OCI-LY1 (cell line): Measurements from ENCODE around the gene ELMO1.

ENCODE experiments used
- H2AFZ ChIP-seq: fragments of 200-600 bp; sonication (generic), shearing (Covaris generic); 2 replicates; pipeline ENCODE4 v1.6.0; 2014; ENCODE audit warnings: antibody characterized with exemption, mild to moderate bottlenecking, low read length
- H3F3A ChIP-seq: fragments of 200-600 bp; sonication (generic), shearing (Covaris generic); 2 replicates; pipeline ENCODE4 v1.6.0; 2014; ENCODE audit warnings: mild to moderate bottlenecking, antibody characterized with exemption, low read length, moderate library complexity; ENCODE audit not compliant: insufficient read depth
- H3K27ac ChIP-seq: fragments of 200-600 bp; sonication (generic); 2 replicates; pipeline ENCODE4 v1.5.1; 2014; ENCODE audit warnings: low read length, mixed run types, mild to moderate bottlenecking, low read depth; ENCODE audit not compliant: poor library complexity, severe bottlenecking
- H3K27me3 ChIP-seq: fragments of 200-600 bp; sonication (generic); 2 replicates; pipeline ENCODE4 v1.6.0; 2014; ENCODE audit warnings: antibody characterized with exemption, mild to moderate bottlenecking, low read length, moderate library complexity; ENCODE audit not compliant: insufficient read depth
- H3K36me3 ChIP-seq: fragments of 200-600 bp; sonication (generic); 2 replicates; pipeline ENCODE4 v1.6.1; 2014; ENCODE audit warnings: mild to moderate bottlenecking, antibody characterized with exemption, low read length, moderate library complexity, mixed read lengths; ENCODE audit not compliant: insufficient read depth
- H3K4me1 ChIP-seq: fragments of 200-600 bp; sonication (generic); 2 replicates; pipeline ENCODE4 v1.5.1; 2014; ENCODE audit warnings: mild to moderate bottlenecking, low read length, moderate library complexity; ENCODE audit not compliant: insufficient read depth, severe bottlenecking
- H3K4me2 ChIP-seq: fragments of 200-600 bp; sonication (generic), shearing (Covaris generic); 2 replicates; pipeline ENCODE4 v1.6.1; 2014; ENCODE audit warnings: low read length
- H3K4me3 ChIP-seq: fragments of 200-600 bp; sonication (generic); 2 replicates; pipeline ENCODE4 v1.5.1; 2014; ENCODE audit warnings: low read length, low read depth, mild to moderate bottlenecking, mixed read lengths; ENCODE audit not compliant: poor library complexity, severe bottlenecking
- H3K79me2 ChIP-seq: fragments of 200-600 bp; shearing (Covaris generic); 2 replicates; pipeline ENCODE4 v1.6.1; 2016; ENCODE audit warnings: mixed run types, low read length, mixed read lengths; ENCODE audit not compliant: insufficient read depth
- H3K9ac ChIP-seq: fragments of 200-600 bp; sonication (generic), shearing (Covaris generic); 2 replicates; pipeline ENCODE4 v1.6.1; 2014; ENCODE audit warnings: mild to moderate bottlenecking, low read length, mixed read lengths
- H3K9me2 ChIP-seq: fragments of 200-600 bp; sonication (generic), shearing (Covaris generic); 2 replicates; pipeline ENCODE4 v1.6.1; 2014; ENCODE audit warnings: low read depth, mild to moderate bottlenecking, low read length, mixed read lengths
- H3K9me3 ChIP-seq: fragments of 200-600 bp; shearing (Covaris generic); 2 replicates; pipeline ENCODE4 v1.6.1; 2014; ENCODE audit warnings: low read length, mixed read lengths
- H4K20me1 ChIP-seq: fragments of 200-600 bp; sonication (generic), shearing (Covaris generic); 2 replicates; pipeline ENCODE4 v1.6.0; 2016; ENCODE audit warnings: mild to moderate bottlenecking, low read length; ENCODE audit not compliant: insufficient read depth
- EZH2 ChIP-seq: fragments of 200-600 bp; sonication (generic), shearing (Covaris generic); IDR thresholded peaks from 2 replicates; pipeline ENCODE4 v1.8.0; 2017; ENCODE audit warnings: borderline replicate concordance, mixed run types, mild to moderate bottlenecking, antibody characterized with exemption, low read length, moderate library complexity, mixed read lengths
- TF ChIP-seq, protein P1 (sequence below): fragments of 200-600 bp; sonication (generic), shearing (Covaris generic); IDR thresholded peaks from 2 replicates; pipeline ENCODE4 v1.5.1; 2017; ENCODE audit warnings: mild to moderate bottlenecking, antibody characterized with exemption, low read length, moderate library complexity, mixed read lengths

ELMO1 gene

DNA sequence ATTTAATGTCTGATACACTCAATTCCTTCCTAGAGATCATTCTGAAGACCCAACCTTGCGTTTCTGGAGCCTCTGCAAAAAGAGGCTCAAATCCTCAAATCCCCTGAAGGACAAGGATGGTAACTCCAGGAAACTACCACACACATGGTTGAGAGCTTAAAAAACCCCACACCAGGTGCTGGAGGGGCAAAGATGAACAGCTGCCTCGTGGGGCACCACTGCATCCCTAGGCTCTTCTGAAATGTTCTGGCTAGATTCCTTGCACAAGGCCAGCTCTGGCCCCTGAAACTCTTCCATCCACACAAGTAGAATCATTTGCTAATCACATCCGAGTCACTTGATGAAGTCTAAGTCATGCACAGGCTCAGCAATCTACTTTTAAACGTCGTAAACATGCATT, 286.6 kb downstream of the ELMO1 start:
- H3K27me3 ChIP-seq, result no peaks in the 10 kb centered on the region
- no peak overlapping the region for H3K27ac ChIP-seq
- H3K36me3 ChIP-seq, result peaks cover 25% of the 10 kb centered on the region
- no peaks in the 10 kb centered on the region for H4K20me1 ChIP-seq
- H3K9me3 ChIP-seq, result no peaks in the 10 kb centered on the region
- no peak overlapping the region for H3K4me2 ChIP-seq
- H3K9me2 ChIP-seq, result no peaks in the 10 kb centered on the region
- TF ChIP-seq EZH2, result no peak
- TF ChIP-seq, protein P1, sequence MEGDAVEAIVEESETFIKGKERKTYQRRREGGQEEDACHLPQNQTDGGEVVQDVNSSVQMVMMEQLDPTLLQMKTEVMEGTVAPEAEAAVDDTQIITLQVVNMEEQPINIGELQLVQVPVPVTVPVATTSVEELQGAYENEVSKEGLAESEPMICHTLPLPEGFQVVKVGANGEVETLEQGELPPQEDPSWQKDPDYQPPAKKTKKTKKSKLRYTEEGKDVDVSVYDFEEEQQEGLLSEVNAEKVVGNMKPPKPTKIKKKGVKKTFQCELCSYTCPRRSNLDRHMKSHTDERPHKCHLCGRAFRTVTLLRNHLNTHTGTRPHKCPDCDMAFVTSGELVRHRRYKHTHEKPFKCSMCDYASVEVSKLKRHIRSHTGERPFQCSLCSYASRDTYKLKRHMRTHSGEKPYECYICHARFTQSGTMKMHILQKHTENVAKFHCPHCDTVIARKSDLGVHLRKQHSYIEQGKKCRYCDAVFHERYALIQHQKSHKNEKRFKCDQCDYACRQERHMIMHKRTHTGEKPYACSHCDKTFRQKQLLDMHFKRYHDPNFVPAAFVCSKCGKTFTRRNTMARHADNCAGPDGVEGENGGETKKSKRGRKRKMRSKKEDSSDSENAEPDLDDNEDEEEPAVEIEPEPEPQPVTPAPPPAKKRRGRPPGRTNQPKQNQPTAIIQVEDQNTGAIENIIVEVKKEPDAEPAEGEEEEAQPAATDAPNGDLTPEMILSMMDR, result no peak
- H3K4me1 ChIP-seq, result no peaks in the 10 kb centered on the region
- H3K79me2 ChIP-seq, result no peaks in the 10 kb centered on the region
- H3F3A ChIP-seq, result no peaks in the 10 kb centered on the region
- H3K9ac ChIP-seq, result no peak overlapping the region
- H3K4me3 ChIP-seq, result no peak overlapping the region
- no peak overlapping the region for H2AFZ ChIP-seq

DNA sequence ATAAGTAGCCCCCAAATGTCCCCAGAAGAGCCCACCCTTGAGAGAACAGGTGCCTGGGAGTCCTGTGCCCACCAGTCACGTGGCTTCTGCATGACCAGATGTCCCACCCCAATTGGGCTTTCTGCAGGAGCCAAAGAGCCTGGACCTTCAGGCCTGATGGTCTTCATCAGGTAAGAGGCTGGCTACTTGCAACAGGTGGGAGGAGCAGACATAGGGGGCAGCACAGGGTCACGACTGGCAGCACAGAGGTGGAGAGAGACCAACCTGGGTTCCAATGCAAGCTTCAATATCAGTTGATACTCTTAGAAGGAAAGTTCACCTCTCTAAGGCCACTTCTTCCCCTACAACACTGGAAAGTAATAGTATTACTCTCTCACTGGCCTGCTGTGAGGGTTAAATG, 288.0 kb downstream of the ELMO1 start:
- no peaks in the 10 kb centered on the region for H3K9me2 ChIP-seq
- H3K9me3 ChIP-seq, result no peaks in the 10 kb centered on the region
- no peak for TF ChIP-seq EZH2
- TF ChIP-seq, protein P1, result no peak
- no peaks in the 10 kb centered on the region for H3K79me2 ChIP-seq
- H3K36me3 ChIP-seq, result peaks cover 25% of the 10 kb centered on the region
- no peak overlapping the region for H3K9ac ChIP-seq
- no peaks in the 10 kb centered on the region for H3K27me3 ChIP-seq
- H2AFZ ChIP-seq, result no peak overlapping the region
- no peaks in the 10 kb centered on the region for H3F3A ChIP-seq
- H3K4me1 ChIP-seq, result no peaks in the 10 kb centered on the region
- H3K4me3 ChIP-seq, result no peak overlapping the region
- H3K4me2 ChIP-seq, result no peak overlapping the region
- no peak overlapping the region for H3K27ac ChIP-seq
- H4K20me1 ChIP-seq, result no peaks in the 10 kb centered on the region

DNA sequence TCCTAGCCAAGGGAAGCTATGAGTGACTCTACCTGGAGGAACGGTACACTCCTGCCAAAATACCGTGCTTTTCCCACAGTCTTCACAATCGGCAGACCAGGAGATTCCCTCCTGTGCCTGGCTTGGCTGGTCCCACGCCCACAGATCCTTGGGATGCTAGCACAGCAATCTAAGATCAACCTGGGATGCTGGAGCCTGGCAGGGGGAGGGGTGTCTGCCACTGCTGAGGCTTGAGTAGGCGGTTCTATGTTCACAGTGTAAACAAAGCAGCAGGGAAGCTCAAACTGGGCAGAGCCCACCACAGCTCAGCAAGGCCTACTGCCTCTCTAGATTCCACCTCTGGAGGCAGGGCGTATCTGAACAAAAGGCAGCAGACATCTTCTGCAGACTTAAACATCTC, 295.3 kb downstream of the ELMO1 start:
- TF ChIP-seq, protein P1, result no peak
- no peak for TF ChIP-seq EZH2
- Histone ChIP-seq H3K9ac (no peak overlapping the region), H3K27me3 (no peaks in the 10 kb centered on the region)

More for the DNA sequence above, 295.3 kb downstream of the ELMO1 start:
- Histone ChIP-seq H3K36me3 (peaks cover 44% of the 10 kb centered on the region), H3K9me2 (no peaks in the 10 kb centered on the region), H3K4me3 (no peak overlapping the region), H2AFZ (no peak overlapping the region), H3K79me2 (no peaks in the 10 kb centered on the region), H3K27ac (no peak overlapping the region), H3K9me3 (no peaks in the 10 kb centered on the region), H3F3A (no peaks in the 10 kb centered on the region), H3K4me2 (no peak overlapping the region), H3K4me1 (no peaks in the 10 kb centered on the region), H4K20me1 (no peaks in the 10 kb centered on the region)
